Measurements from ENCODE around the gene TXNRD3.

DNA sequence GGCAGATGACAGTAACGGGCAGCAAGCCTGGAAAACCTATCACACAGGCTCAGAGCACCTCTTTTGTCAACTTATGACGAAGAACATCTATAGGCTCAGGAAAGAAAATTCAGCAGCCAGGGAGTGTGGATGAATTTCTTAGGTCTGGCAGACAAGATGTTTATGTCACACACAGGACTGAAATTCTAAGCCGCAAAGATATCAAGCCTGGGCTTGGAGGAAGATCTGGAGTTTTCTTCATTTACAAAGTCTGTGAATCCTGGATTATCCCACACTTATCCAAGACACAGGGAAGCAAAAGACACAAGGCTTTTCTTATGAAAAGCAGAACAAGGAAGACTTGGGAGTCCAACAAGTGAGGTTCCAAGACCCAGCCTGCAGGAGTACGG lies 25.7 kb upstream of the TXNRD3 start:
- TF ChIP-seq, protein P1, sequence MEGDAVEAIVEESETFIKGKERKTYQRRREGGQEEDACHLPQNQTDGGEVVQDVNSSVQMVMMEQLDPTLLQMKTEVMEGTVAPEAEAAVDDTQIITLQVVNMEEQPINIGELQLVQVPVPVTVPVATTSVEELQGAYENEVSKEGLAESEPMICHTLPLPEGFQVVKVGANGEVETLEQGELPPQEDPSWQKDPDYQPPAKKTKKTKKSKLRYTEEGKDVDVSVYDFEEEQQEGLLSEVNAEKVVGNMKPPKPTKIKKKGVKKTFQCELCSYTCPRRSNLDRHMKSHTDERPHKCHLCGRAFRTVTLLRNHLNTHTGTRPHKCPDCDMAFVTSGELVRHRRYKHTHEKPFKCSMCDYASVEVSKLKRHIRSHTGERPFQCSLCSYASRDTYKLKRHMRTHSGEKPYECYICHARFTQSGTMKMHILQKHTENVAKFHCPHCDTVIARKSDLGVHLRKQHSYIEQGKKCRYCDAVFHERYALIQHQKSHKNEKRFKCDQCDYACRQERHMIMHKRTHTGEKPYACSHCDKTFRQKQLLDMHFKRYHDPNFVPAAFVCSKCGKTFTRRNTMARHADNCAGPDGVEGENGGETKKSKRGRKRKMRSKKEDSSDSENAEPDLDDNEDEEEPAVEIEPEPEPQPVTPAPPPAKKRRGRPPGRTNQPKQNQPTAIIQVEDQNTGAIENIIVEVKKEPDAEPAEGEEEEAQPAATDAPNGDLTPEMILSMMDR (IDR thresholded peaks at IDR 0.05; ENCODE audit: low read depth, low read length, poor library complexity, severe bottlenecking) = no peak
- TF ChIP-seq EZH2phosphoT487 (IDR thresholded peaks at IDR 0.05; ENCODE audit: borderline replicate concordance, low read length) = no peak

Measured in DOHH2 (cell line).